ENCODE results near the gene PADI4.

PADI4 gene

GRCh38 chr1:17307946-17308345, at the start of gene PADI4:
Gene PADI4 (plus strand): TSS chr1:17308197. CDS start chr1:17308223, 26 bp downstream.
- no peak for DNase-seq

GRCh38 chr1:17258758-17259130, 49.3 kb upstream of the PADI4 start:
- no peak for DNase-seq

GRCh38 chr1:17259233-17259873, 48.6 kb upstream of the PADI4 start:
- DNase-seq: no peak

GRCh38 chr1:17260264-17260663, 47.7 kb upstream of the PADI4 start:
- DNase-seq: no peak

GRCh38 chr1:17260738-17261137, 47.3 kb upstream of the PADI4 start:
- no peak for DNase-seq

- no peak for DNase-seq
Observed at GRCh38 chr1:17263936-17264335, 44.1 kb upstream of the PADI4 start.

GRCh38 chr1:17264470-17264869, 43.5 kb upstream of the PADI4 start:
- DNase-seq: no peak

- no peak for DNase-seq
Observed at GRCh38 chr1:17265162-17265561, 42.8 kb upstream of the PADI4 start.

GRCh38 chr1:17265950-17266349, 42.0 kb upstream of the PADI4 start:
- no peak for DNase-seq

- no peak for DNase-seq
Observed at GRCh38 chr1:17270891-17271765, 36.9 kb upstream of the PADI4 start.

- DNase-seq: no peak
Observed at GRCh38 chr1:17272066-17272465, 35.9 kb upstream of the PADI4 start.

GRCh38 chr1:17272646-17273045, 35.4 kb upstream of the PADI4 start:
- DNase-seq: no peak

GRCh38 chr1:17273096-17273495, 34.9 kb upstream of the PADI4 start:
- DNase-seq: no peak

GRCh38 chr1:17274186-17275170, 33.5 kb upstream of the PADI4 start:
- DNase-seq: peak in 1 of 2 experiments; percentile 10

- no peak for DNase-seq
Observed at GRCh38 chr1:17276568-17276967, 31.4 kb upstream of the PADI4 start.

- no peak for DNase-seq
Observed at GRCh38 chr1:17277511-17278159, 30.4 kb upstream of the PADI4 start.

- no peak for DNase-seq
Observed at GRCh38 chr1:17278996-17279830, 28.8 kb upstream of the PADI4 start.

- DNase-seq: no peak
Observed at GRCh38 chr1:17280436-17280835, 27.6 kb upstream of the PADI4 start.

- no peak for DNase-seq
Observed at GRCh38 chr1:17280894-17281293, 27.1 kb upstream of the PADI4 start.

GRCh38 chr1:17281775-17282181, 26.2 kb upstream of the PADI4 start:
- DNase-seq: no peak

- DNase-seq: no peak
Observed at GRCh38 chr1:17282836-17283235, 25.2 kb upstream of the PADI4 start.

GRCh38 chr1:17286646-17287045, 21.4 kb upstream of the PADI4 start:
- no peak for DNase-seq
